Heart left ventricle (tissue), 16 donors: Measurements from ENCODE around the gene SLC9C1. TPM values are rescaled to one million over a fixed set of nuclear protein-coding genes. Genes with fewer than 3 reads are reported as not detected.

ENCODE experiments used
- ATAC-seq, 4 donors: fragments of 200-7000 bp; cut with Tn5 transposase; one replicate each; pipeline ENCODE4 v1.9.1; 2020 to 2022; ENCODE audit warnings: moderate library complexity in 4 of 4, mild to moderate bottlenecking in 3 of 4, moderate number of reproducible peaks in 1 of 4
- DNase-seq, 5 donors: peaks; one replicate each; pipeline ENCODE4 v3.0.0-alpha.2; 2020
- H3K27ac ChIP-seq, 12 donors: fragments of 200-600 bp; sonication (generic) in 4 of 12; one replicate each; pipeline versions ENCODE4 v1.5.0 to v1.8.0; 2016 to 2022; ENCODE audit warnings: mild to moderate bottlenecking in 2 of 12
- H3K27me3 ChIP-seq, 9 donors: fragments of 200-600 bp; sonication (generic) in 2 of 9; one replicate each; pipeline versions ENCODE4 v1.5.1 to v1.8.0; 2016 to 2022; ENCODE audit warnings: mild to moderate bottlenecking in 3 of 9
- H3K36me3 ChIP-seq, 9 donors: fragments of 200-600 bp; sonication (generic) in 2 of 9; one replicate each; pipeline versions ENCODE4 v1.5.0 to v1.8.0; 2018 to 2022; ENCODE audit warnings: mild to moderate bottlenecking in 2 of 9
- H3K4me1 ChIP-seq, 12 donors: fragments of 200-600 bp; sonication (generic) in 4 of 12; one replicate each; pipeline versions ENCODE4 v1.5.0 to v1.8.0; 2016 to 2022; ENCODE audit warnings: mild to moderate bottlenecking in 3 of 12
- H3K4me3 ChIP-seq, 12 donors: fragments of 200-600 bp; sonication (generic) in 4 of 12; one replicate each; pipeline versions ENCODE4 v1.5.0 to v1.8.0; 2017 to 2022; ENCODE audit warnings: mild to moderate bottlenecking in 9 of 12, moderate library complexity in 4 of 12
- H3K9me3 ChIP-seq, 12 donors: fragments of 200-600 bp; sonication (generic) in 4 of 12; one replicate each; pipeline versions ENCODE4 v1.5.0 to v1.8.0; 2016 to 2022; ENCODE audit warnings: mild to moderate bottlenecking in 1 of 12
- CTCF ChIP-seq, 12 donors: fragments of 200-600 bp; sonication (generic) in 4 of 12; IDR thresholded peaks; one replicate each; pipeline versions ENCODE4 v1.5.0 to v1.8.0; 2018 to 2022; ENCODE audit warnings: antibody characterized with exemption in 12 of 12, mild to moderate bottlenecking in 5 of 12
- POLR2A ChIP-seq, 2 donors: fragments of 450-650 bp; IDR thresholded peaks; one replicate each; pipeline ENCODE4 v1.6.1; 2017; ENCODE audit warnings: antibody characterized with exemption in 2 of 2, mild to moderate bottlenecking in 2 of 2, moderate library complexity in 2 of 2
- WGBS, 4 donors: extraction: QIAGEN DNeasy Blood & Tissue Kit in 2 of 4; methylation state at CpG; one replicate each; pipeline versions ENCODE4 v1.1.5 to v1.1.7; 2013 to 2018; 5-methylcytosine and 5-hydroxymethylcytosine counted together
- intact Hi-C, 10 donors: fragments of 100-400 bp; cut with DNase I; formaldehyde crosslinking; loops; one replicate each; pipeline versions ENCODE4 v1.11.1 to v1.14.2; 2022
- polyA plus RNA-seq, 2 donors: library from polyadenylated mRNA; stranded (reverse); fragments of 200-250 nt; gene quantifications; one replicate each; pipeline ENCODE4 v1.2.3, GENCODE V29; 2013
- total RNA-seq, 9 donors: library from RNA; depleted of rRNA in 2 of 9; stranded (reverse); fragments of >200 nt in 2 of 9; fragmentation: NEBNext Ultra II Directional in 3 of 9; extraction: Animal tissue kit (Norgen Biotek cat#: 25700) in 3 of 9; gene quantifications; one replicate each; pipeline versions ENCODE4 v1.1.0 to v1.2.4, GENCODE V29; 2016 to 2023
- donor health status: ischemic (EF 13 %, LVEDD 7.1; RV severe dilation, severe dysfunction).
- donor health status: healthy with polysubstance abuse.
- donor health status: DM: no; HTN: yes; CAD: no.
- donor health status: DM: no; HTN: no; CAD: no.
- donor health status: ischemic (EF 25% LVEDD 6.9; RV normal size, moderate dysfunction).
- donor health status: ischemic (EF 25% LVEDD 5.7; RV mildly dilated, moderate dysfunction).
- donor health status: healthy.
- donor health status: DM: yes; HTN: yes; CAD: no.
- donor health status: ischemic (EF 35%, LVEDD 5.7; RV mildly dilated, moderate dysfunction).
- donor health status: nonischemic (EF 11% LVEDD 7.7; RV severe dilation, severe dysfunction).
- donor health status: DM: yes; HTN: yes; CAD: no.
- donor health status: PGD.
- donor health status: ischemic (EF 29% LVEDD 5.4; RV normal size, mild dysfunction).
- donor health status: nonischemic (EF 23%, LVEDD 6.1; RV moderate dilation, normal function).

Gene SLC9C1
- total and polyA plus RNA-seq, 11 donors, result 0.11 to 3.8 (median 1.4) TPM

- intact Hi-C loops, result loop anchor here in 1 of 10 donors (10.0 kb wide), 1 partner anchor 195 kb away; no protein-coding TSS in a partner anchor
- no peak overlapping the region for H3K27ac ChIP-seq
- TF ChIP-seq CTCF (IDR thresholded peaks at IDR 0.05), result no peak
- no peak for TF ChIP-seq POLR2A (IDR thresholded peaks at IDR 0.05)
- H3K9me3 ChIP-seq, result peaks cover 0 to 10% (median 0%) of the 10 kb centered on the region in 12 donors
- H3K36me3 ChIP-seq, result no peaks in the 10 kb centered on the region
- H3K4me3 ChIP-seq, result no peak overlapping the region
- H3K27me3 ChIP-seq, result no peaks in the 10 kb centered on the region
- ATAC-seq (no peak), DNase-seq (no peak)
- 40 to 63% (median 53%) methylated on average over 4 of the region's 4 CpGs for WGBS, 4 donors
- peaks cover 0 to 8% (median 0%) of the 10 kb centered on the region in 12 donors for H3K4me1 ChIP-seq
Measured at GRCh38 chr3:112319516-112320276, 25.7 kb upstream of the SLC9C1 start.

GRCh38 chr3:112315791-112316190 lies 21.8 kb upstream of the SLC9C1 start:
- H3K4me3 ChIP-seq, result no peak overlapping the region
- H3K27me3 ChIP-seq, result no peaks in the 10 kb centered on the region
- no peak overlapping the region for H3K27ac ChIP-seq
- TF ChIP-seq POLR2A (IDR thresholded peaks at IDR 0.05) (no peak), CTCF (IDR thresholded peaks at IDR 0.05) (no peak)
- H3K4me1 ChIP-seq, result peaks cover 0 to 6% (median 0%) of the 10 kb centered on the region in 12 donors
- intact Hi-C loops, result no loop called here
- ATAC-seq (no peak), DNase-seq (no peak)
- peaks cover 0 to 10% (median 0%) of the 10 kb centered on the region in 12 donors for H3K9me3 ChIP-seq
- WGBS, 4 donors, result 51 to 97% (median 95%) methylated on average over 1 of the region's 1 CpG
- no peaks in the 10 kb centered on the region for H3K36me3 ChIP-seq

- WGBS, 4 donors, result 78 to 88% (median 79%) methylated on average over 2 of the region's 2 CpGs
- no peak for ATAC-seq
Measured at GRCh38 chr3:112314649-112315048, 20.6 kb upstream of the SLC9C1 start.

More at GRCh38 chr3:112314649-112315048, 20.6 kb upstream of the SLC9C1 start:
- Histone ChIP-seq H3K4me1 (peaks cover 0 to 4% (median 0%) of the 10 kb centered on the region in 12 donors), H3K27me3 (no peaks in the 10 kb centered on the region), H3K4me3 (no peak overlapping the region), H3K27ac (no peak overlapping the region), H3K36me3 (no peaks in the 10 kb centered on the region), H3K9me3 (peaks cover 0 to 10% (median 0%) of the 10 kb centered on the region in 12 donors)
- DNase-seq, result no peak
- TF ChIP-seq POLR2A (IDR thresholded peaks at IDR 0.05), result no peak
- no peak for TF ChIP-seq CTCF (IDR thresholded peaks at IDR 0.05)
- intact Hi-C loops, result no loop called here
